GM10248 (cell line): ENCODE results near the gene MAP1LC3B.

Source experiments
- CTCF ChIA-PET: fragments of 300-600 bp; sonication (Branson Sonifier 250); formaldehyde crosslinking; extraction: SDS; loops from one replicate; lab custom pipeline; 2021; ENCODE audit warnings: antibody characterized with exemption; lab: Yijun Ruan, JAX
- POLR2A ChIA-PET: fragments of 350-650 bp; sonication (Branson Sonifier 250); formaldehyde crosslinking; extraction: SDS; loops from one replicate; lab custom pipeline; 2020; ENCODE audit warnings: antibody characterized with exemption; lab: Yijun Ruan, JAX
- DNase-seq: peaks from one replicate; pipeline ENCODE4 v3.0.0; 2012; ENCODE audit errors: extremely low spot score
- TF ChIP-seq, protein P1 (sequence below): IDR thresholded peaks from 2 replicates; pipeline ENCODE4 v1.5.1; 2012; ENCODE audit warnings: mild to moderate bottlenecking, low read depth; ENCODE audit errors: extremely low read depth, missing control alignments, control extremely low read depth

Gene MAP1LC3B

GRCh38 chr16:87344931-87345631, 47.1 kb upstream of the MAP1LC3B start:
- no peak for DNase-seq
- TF ChIP-seq, protein P1, sequence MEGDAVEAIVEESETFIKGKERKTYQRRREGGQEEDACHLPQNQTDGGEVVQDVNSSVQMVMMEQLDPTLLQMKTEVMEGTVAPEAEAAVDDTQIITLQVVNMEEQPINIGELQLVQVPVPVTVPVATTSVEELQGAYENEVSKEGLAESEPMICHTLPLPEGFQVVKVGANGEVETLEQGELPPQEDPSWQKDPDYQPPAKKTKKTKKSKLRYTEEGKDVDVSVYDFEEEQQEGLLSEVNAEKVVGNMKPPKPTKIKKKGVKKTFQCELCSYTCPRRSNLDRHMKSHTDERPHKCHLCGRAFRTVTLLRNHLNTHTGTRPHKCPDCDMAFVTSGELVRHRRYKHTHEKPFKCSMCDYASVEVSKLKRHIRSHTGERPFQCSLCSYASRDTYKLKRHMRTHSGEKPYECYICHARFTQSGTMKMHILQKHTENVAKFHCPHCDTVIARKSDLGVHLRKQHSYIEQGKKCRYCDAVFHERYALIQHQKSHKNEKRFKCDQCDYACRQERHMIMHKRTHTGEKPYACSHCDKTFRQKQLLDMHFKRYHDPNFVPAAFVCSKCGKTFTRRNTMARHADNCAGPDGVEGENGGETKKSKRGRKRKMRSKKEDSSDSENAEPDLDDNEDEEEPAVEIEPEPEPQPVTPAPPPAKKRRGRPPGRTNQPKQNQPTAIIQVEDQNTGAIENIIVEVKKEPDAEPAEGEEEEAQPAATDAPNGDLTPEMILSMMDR: no peak
- ChIA-PET POLR2A (no interaction called here), CTCF (no interaction called here)

GRCh38 chr16:87345726-87346424, 46.3 kb upstream of the MAP1LC3B start:
- ChIA-PET CTCF (no interaction called here), POLR2A (no interaction called here)
- TF ChIP-seq, protein P1: no peak
- DNase-seq: no peak

- TF ChIP-seq, protein P1: no peak
- DNase-seq: no peak
- ChIA-PET CTCF (no interaction called here), POLR2A (no interaction called here)
Measured at GRCh38 chr16:87346517-87347060, 45.5 kb upstream of the MAP1LC3B start.

DNA sequence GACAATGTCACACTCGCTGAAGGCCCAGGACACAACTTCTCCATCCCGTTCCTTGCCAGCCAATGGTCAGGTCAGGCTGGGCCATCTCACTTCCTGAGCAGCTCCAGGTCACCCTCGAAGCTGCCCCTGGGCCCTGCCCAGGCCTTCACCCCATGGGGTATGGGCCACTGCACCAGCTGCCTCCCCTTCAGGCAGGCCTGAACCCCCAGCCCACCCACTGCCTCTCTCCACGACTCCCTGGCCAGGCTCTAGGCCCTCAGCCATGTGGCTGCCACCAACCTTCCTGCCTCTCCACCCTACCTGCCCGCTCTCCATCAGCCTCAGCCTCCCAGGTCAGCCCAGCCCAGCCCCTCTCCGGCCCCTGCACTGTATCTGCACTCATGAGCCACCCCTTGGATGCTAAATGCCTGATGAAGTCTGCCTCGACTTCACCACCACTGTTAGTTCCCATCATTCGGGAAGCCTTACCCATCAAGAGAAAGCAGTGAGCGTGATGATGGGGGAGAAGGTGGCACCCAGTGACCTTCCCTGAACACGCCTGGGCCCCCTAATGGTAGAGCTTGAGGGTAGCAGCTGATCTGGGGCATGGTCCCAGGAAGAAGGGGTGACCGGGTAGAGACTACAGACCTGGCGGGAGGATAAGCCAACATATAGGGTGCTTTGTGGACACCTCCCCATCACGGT, 44.1 kb upstream of the MAP1LC3B start:
- ChIA-PET POLR2A (no interaction called here), CTCF (interaction anchor here (1.2 to 2.8 kb wide), 2 partner anchors 11 to 15 kb away, joined by 3 to 7 read pairs; no protein-coding TSS in a partner anchor)
- DNase-seq: no peak
- TF ChIP-seq, protein P1: no peak

DNA sequence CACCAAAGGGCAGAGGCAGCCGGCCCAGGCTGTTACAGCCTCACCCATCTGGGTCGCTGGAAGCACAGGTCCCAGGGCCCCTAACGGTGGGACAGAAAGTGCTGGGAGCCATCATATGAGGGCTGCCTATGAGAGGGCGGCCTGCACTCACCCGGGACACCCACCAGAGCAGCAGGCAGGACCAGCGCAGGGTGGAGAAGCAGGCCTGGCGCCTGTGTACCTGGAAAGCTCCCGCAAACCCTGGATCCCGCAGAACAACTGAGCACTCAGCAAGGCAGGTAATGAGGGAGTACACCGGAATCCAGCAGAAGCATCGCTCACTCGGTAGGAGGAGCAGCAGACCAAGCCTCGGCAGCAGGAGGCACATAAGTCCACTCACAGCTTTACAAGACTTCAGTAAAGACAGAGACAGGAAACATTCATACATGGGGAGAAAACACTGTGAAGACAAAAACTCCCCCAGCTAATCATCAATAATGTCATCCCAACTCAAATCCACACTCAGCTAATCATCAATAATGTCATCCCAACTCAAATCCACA, 43.4 kb upstream of the MAP1LC3B start:
- TF ChIP-seq, protein P1: no peak
- DNase-seq: no peak
- ChIA-PET CTCF (interaction anchor here (1.1 to 2.8 kb wide), 3 partner anchors 11 to 30 kb away, joined by 3 to 7 read pairs (median 3); no protein-coding TSS in a partner anchor), POLR2A (no interaction called here)

DNA sequence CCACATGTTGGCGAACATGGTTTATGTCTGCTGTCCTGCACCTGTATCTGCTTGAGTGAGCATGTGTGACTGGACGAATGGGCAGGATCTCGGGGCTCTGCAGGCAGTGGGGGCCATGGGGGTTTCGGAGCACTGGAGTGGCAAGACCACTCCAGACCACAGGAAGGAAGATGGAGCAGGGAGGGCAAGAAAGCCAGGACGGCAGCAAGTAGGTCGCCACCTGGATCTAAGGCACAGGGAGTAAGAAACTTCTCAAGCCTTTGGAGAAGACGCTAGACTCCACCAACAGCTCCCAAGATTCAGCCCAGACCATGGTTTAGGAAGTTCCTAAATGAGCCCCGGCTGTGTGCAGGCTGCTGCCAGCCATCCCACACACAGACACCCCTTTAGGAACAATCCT, 42.1 kb upstream of the MAP1LC3B start:
- DNase-seq: no peak
- ChIA-PET CTCF (interaction anchor here (2.8 kb wide), 1 partner anchor 9 kb away, joined by 7 read pairs; no protein-coding TSS in a partner anchor), POLR2A (no interaction called here)
- TF ChIP-seq, protein P1: no peak
